ENCODE results near the gene YPEL4. TPM values are rescaled to one million over a fixed set of nuclear protein-coding genes. Genes with fewer than 3 reads are reported as not detected.

The YPEL4 gene
- total RNA-seq, 3 donors from 2014 or later (not counting 1 experiment from before 2014, with no cell fraction given) = 1.2 to 1.3 (median 1.2) TPM

- no peak overlapping the region for H3K27ac ChIP-seq (ENCODE audit: low read length)
- DNase-seq (no peak), ATAC-seq (no peak)
- H3K4me1 ChIP-seq (ENCODE audit: control insufficient read depth, insufficient read depth, low read length) = peaks cover 24% of the 10 kb centered on the region
- Mint-ChIP-seq H3K36me3 (no peaks in the 10 kb centered on the region), H3K4me3 (peak overlapping the region; percentile 86), H3K9me3 (no peaks in the 10 kb centered on the region), H3K27me3 (ENCODE audit: low read depth in 2 of 2) (peaks cover 29 to 30% of the 10 kb centered on the region in 2 donors), H3K4me1 (peaks cover 9 to 19% of the 10 kb centered on the region in 2 donors), H3K27ac (peak overlapping the region in 1 of 2 donors; percentile 75)
- no peak for TF ChIP-seq CTCF (IDR thresholded peaks at IDR 0.05)
- intact Hi-C loops (cut with micrococcal nuclease) = no loop called here
- H3K9me3 ChIP-seq (ENCODE audit: control insufficient read depth, insufficient read depth, low read length) = no peaks in the 10 kb centered on the region
- no peak overlapping the region for H3K4me3 ChIP-seq (ENCODE audit: low read length)
- 43% methylated on average over 18 of the region's 18 CpGs for WGBS (ENCODE audit: insufficient coverage)
- H3K36me3 ChIP-seq (ENCODE audit: control insufficient read depth, insufficient read depth, low read length) = no peaks in the 10 kb centered on the region
- peaks cover 15% of the 10 kb centered on the region for H3K27me3 ChIP-seq (ENCODE audit: control insufficient read depth, insufficient read depth, low read length)
These were observed 12.1 kb downstream of the YPEL4 start for GRCh38 chr11:57637626-57638004.

- no peak for DNase-seq
- no peak overlapping the region for H3K4me3 ChIP-seq (ENCODE audit: low read length)
- H3K36me3 ChIP-seq (ENCODE audit: control insufficient read depth, insufficient read depth, low read length) = no peaks in the 10 kb centered on the region
- Mint-ChIP-seq H3K27me3 (ENCODE audit: low read depth in 2 of 2) (peaks cover 38 to 40% of the 10 kb centered on the region in 2 donors), H3K4me3 (no peak overlapping the region), H3K4me1 (peaks cover 9 to 19% of the 10 kb centered on the region in 2 donors), H3K9me3 (no peaks in the 10 kb centered on the region), H3K27ac (no peak overlapping the region), H3K36me3 (no peaks in the 10 kb centered on the region)
- ATAC-seq = no peak
- peaks cover 24% of the 10 kb centered on the region for H3K4me1 ChIP-seq (ENCODE audit: control insufficient read depth, insufficient read depth, low read length)
- peaks cover 15% of the 10 kb centered on the region for H3K27me3 ChIP-seq (ENCODE audit: control insufficient read depth, insufficient read depth, low read length)
- H3K27ac ChIP-seq (ENCODE audit: low read length) = no peak overlapping the region
- no peak for TF ChIP-seq CTCF (IDR thresholded peaks at IDR 0.05)
- 89% methylated on average over 8 of the region's 8 CpGs for WGBS (ENCODE audit: insufficient coverage)
- H3K9me3 ChIP-seq (ENCODE audit: control insufficient read depth, insufficient read depth, low read length) = no peaks in the 10 kb centered on the region
- intact Hi-C loops (cut with micrococcal nuclease) = no loop called here
These were observed 14.5 kb downstream of the YPEL4 start for GRCh38 chr11:57635246-57635645.

GRCh38 chr11:57634311-57634710 is 15.4 kb downstream of the YPEL4 start:
- Mint-ChIP-seq H3K27ac (no peak overlapping the region), H3K4me3 (no peak overlapping the region), H3K9me3 (no peaks in the 10 kb centered on the region), H3K4me1 (peaks cover 9 to 17% of the 10 kb centered on the region in 2 donors), H3K36me3 (no peaks in the 10 kb centered on the region), H3K27me3 (ENCODE audit: low read depth in 2 of 2) (peaks cover 38 to 41% of the 10 kb centered on the region in 2 donors)
- TF ChIP-seq CTCF (IDR thresholded peaks at IDR 0.05) = no peak
- Histone ChIP-seq H3K36me3 (ENCODE audit: control insufficient read depth, insufficient read depth, low read length) (no peaks in the 10 kb centered on the region), H3K9me3 (ENCODE audit: control insufficient read depth, insufficient read depth, low read length) (no peaks in the 10 kb centered on the region), H3K27ac (ENCODE audit: low read length) (no peak overlapping the region), H3K27me3 (ENCODE audit: control insufficient read depth, insufficient read depth, low read length) (peaks cover 13% of the 10 kb centered on the region), H3K4me1 (ENCODE audit: control insufficient read depth, insufficient read depth, low read length) (peaks cover 19% of the 10 kb centered on the region), H3K4me3 (ENCODE audit: low read length) (no peak overlapping the region)
- no peak for ATAC-seq
- intact Hi-C loops (cut with micrococcal nuclease) = no loop called here
- DNase-seq = no peak

- H3K36me3 ChIP-seq (ENCODE audit: control insufficient read depth, insufficient read depth, low read length) = no peaks in the 10 kb centered on the region
- Mint-ChIP-seq H3K4me3 (no peak overlapping the region), H3K9me3 (no peaks in the 10 kb centered on the region), H3K27me3 (ENCODE audit: low read depth in 2 of 2) (peaks cover 37 to 38% of the 10 kb centered on the region in 2 donors), H3K4me1 (peaks cover 2 to 9% of the 10 kb centered on the region in 2 donors), H3K27ac (no peak overlapping the region), H3K36me3 (no peaks in the 10 kb centered on the region)
- intact Hi-C loops (cut with micrococcal nuclease) = no loop called here
- DNase-seq = no peak
- no peaks in the 10 kb centered on the region for H3K9me3 ChIP-seq (ENCODE audit: control insufficient read depth, insufficient read depth, low read length)
- peaks cover 12% of the 10 kb centered on the region for H3K27me3 ChIP-seq (ENCODE audit: control insufficient read depth, insufficient read depth, low read length)
- no peak overlapping the region for H3K27ac ChIP-seq (ENCODE audit: low read length)
- no peak overlapping the region for H3K4me3 ChIP-seq (ENCODE audit: low read length)
- peaks cover 12% of the 10 kb centered on the region for H3K4me1 ChIP-seq (ENCODE audit: control insufficient read depth, insufficient read depth, low read length)
- no peak for ATAC-seq
- no peak for TF ChIP-seq CTCF (IDR thresholded peaks at IDR 0.05)
- WGBS (ENCODE audit: insufficient coverage) = 87% methylated on average over 6 of the region's 6 CpGs
These were observed 16.2 kb downstream of the YPEL4 start for GRCh38 chr11:57633394-57634070.

Data from natural killer cell (primary cell).